ENCODE measurements around the gene CDC34.

DNA sequence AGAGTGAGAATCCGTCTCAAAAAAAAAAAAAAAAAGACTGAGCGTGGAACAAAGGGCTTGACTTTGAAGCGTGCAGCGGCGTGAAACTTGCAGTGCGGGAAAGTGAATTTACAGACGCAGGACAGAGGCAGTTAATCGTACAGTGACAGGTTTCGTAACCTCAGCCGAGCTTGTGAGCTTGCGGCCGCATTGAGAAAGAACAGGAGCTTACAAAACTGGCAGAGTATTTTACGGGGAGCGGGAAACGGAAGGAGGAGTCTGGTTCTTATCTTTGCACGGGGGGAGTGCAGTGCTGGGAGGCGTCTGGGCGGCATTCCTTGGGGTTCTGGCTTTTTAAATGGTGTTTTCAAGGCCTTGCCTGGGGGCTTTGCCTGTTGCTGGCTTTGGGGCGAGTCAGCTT is 34.8 kb downstream of the CDC34 start:
- TF ChIP-seq POLR2A (IDR thresholded peaks at IDR 0.05; ENCODE audit: low read depth, low read length), result no peak
- TF ChIP-seq POLR2AphosphoS5 (IDR thresholded peaks at IDR 0.05; ENCODE audit: low read depth, low read length), result no peak
